ENCODE measurements around the gene TXNDC16. TPM values are rescaled to one million over a fixed set of nuclear protein-coding genes. Genes with fewer than 3 reads are reported as not detected.

The TXNDC16 gene
- total RNA-seq, 2 donors from 2014 or later, result 8.1 to 10.5 TPM

DNA sequence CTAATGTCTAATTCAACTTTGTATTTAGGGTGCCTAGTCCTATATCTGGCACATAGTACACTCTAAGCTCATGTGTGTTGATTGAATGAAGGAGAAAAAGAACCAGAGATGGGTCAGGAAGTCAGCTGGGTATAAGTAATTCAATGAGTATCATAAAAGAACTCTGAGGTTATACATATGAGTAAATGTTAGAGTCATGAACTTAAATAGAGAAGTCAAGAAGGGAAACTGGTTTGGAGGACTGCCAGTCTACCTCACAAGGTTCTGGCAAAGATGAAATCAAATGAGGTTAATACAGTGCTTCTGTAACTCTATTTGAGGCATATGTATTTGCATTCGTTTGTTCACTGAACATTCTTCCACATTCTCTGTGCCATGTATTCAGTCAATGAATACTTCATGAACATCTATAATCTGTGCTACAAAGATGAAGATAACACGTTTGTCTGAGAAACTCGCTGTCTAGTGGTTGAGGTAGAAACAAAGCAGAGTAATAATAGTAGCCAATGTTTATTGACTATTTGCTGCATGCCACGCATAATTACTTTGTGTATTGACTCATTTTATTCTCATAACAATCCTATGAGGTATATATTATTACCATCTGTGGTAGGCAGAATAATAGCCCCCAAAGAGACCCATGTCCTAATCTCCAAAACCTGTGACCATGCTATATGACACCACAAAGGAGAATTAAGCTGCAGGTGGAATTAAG, 149.3 kb downstream of the TXNDC16 start:
- TF ChIP-seq CTCF (IDR thresholded peaks at IDR 0.05), result no peak

DNA sequence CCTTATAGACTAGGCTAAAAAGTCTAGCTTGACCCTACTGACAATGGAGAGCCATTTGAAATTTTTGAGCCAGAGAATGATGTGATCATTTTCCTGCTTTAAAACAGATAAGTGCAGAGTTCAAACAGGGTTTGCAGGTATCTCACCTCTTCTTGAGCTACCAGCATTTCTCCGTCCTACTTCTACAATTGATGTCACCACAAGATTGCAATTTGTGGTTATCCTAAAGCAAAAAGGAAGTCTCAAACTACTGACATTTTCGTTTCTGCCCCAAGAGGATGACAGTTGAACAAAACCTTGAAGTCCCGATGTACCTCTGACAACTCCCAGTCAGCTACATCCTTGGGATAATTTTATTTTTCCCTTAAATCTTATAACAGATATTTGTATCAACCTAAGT, 151.5 kb downstream of the TXNDC16 start:
- no peaks in the 10 kb centered on the region for H3K36me3 ChIP-seq
- H3K27ac ChIP-seq, result no peak overlapping the region
- ATAC-seq (ENCODE audit: insufficient number of reproducible peaks, low FRiP score, low read depth) (no peak), DNase-seq (ENCODE audit: low spot score) (no peak)
- H3K4me1 ChIP-seq (ENCODE audit: control insufficient read depth in 1 of 2, low read depth in 2 of 2), result no peaks in the 10 kb centered on the region
- H3K9me3 ChIP-seq, result no peaks in the 10 kb centered on the region
- H3K4me3 ChIP-seq, result no peak overlapping the region
- TF ChIP-seq CTCF (IDR thresholded peaks at IDR 0.05), result no peak
- no peaks in the 10 kb centered on the region for H3K27me3 ChIP-seq (replicated peaks; ENCODE audit: insufficient read depth)

More for the DNA sequence above, 149.3 kb downstream of the TXNDC16 start:
- no peaks in the 10 kb centered on the region for H3K4me1 ChIP-seq (ENCODE audit: control insufficient read depth in 1 of 2, low read depth in 2 of 2)
- ATAC-seq (ENCODE audit: insufficient number of reproducible peaks, low FRiP score, low read depth), result no peak
- DNase-seq (ENCODE audit: low spot score), result no peak
- no peaks in the 10 kb centered on the region for H3K36me3 ChIP-seq
- no peak overlapping the region for H3K4me3 ChIP-seq
- no peaks in the 10 kb centered on the region for H3K27me3 ChIP-seq (replicated peaks; ENCODE audit: insufficient read depth)
- no peak overlapping the region for H3K27ac ChIP-seq
- H3K9me3 ChIP-seq, result no peaks in the 10 kb centered on the region

DNA sequence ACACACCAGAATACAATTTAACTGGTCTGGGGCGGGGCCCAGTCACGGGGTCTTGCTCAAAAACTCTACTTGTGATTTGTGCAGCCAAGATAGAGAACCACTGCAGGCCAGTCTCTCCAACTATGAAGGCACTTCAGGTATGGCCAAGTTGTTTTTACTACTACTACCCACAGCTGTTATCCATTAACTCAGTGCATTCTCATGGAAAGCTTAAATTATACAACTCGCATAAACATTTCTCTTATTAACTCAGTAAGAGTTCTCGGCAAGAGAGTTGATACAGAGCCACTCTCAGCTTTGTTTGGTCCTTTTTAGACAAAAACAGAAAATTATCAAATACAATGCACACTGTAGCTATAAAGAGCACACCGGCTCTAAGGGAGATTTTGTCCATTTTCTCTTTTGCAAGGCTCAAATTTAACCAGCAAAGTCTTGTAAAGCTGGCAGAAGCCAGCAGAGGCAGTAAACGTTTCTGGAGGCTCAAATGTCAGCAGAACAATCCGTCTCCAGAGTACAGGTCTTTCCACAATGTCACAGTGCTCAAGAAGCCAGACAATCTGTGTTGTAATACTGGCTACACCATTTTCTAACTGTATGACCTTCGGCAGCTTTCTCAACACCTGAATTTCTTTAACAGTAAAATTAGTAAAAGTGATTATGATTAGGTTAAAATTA, 152.2 kb downstream of the TXNDC16 start:
- ATAC-seq (ENCODE audit: insufficient number of reproducible peaks, low FRiP score, low read depth) (no peak), DNase-seq (ENCODE audit: low spot score) (no peak)
- Histone ChIP-seq H3K9me3 (no peaks in the 10 kb centered on the region), H3K4me1 (ENCODE audit: control insufficient read depth in 1 of 2, low read depth in 2 of 2) (no peaks in the 10 kb centered on the region), H3K36me3 (no peaks in the 10 kb centered on the region), H3K27me3 (replicated peaks; ENCODE audit: insufficient read depth) (no peaks in the 10 kb centered on the region), H3K27ac (no peak overlapping the region), H3K4me3 (no peak overlapping the region)
- no peak for TF ChIP-seq CTCF (IDR thresholded peaks at IDR 0.05)

DNA sequence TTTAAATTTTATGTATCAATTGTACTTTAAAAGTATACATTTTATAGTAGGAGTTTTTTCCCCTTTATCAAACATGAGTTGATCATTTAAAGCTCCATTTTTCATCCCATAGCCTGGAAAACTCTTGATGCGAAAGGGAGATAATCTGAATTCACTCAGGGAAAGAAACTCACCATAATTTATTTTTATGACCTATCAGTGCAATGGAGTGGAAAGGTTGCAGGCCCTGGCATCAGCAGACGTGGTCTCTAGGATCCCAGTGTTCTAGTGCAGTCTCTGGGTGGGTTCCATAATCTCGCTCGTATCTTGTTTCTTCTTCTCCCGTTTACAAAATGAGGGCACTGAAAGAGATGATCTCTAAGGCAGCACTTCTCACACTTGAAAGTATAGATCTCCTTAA, 153.2 kb downstream of the TXNDC16 start:
- no peak overlapping the region for H3K4me3 ChIP-seq
- ATAC-seq (ENCODE audit: insufficient number of reproducible peaks, low FRiP score, low read depth) (no peak), DNase-seq (ENCODE audit: low spot score) (no peak)
- no peaks in the 10 kb centered on the region for H3K36me3 ChIP-seq
- no peaks in the 10 kb centered on the region for H3K9me3 ChIP-seq
- H3K4me1 ChIP-seq (ENCODE audit: control insufficient read depth in 1 of 2, low read depth in 2 of 2), result no peaks in the 10 kb centered on the region
- no peak for TF ChIP-seq CTCF (IDR thresholded peaks at IDR 0.05)
- H3K27me3 ChIP-seq (replicated peaks; ENCODE audit: insufficient read depth), result no peaks in the 10 kb centered on the region
- no peak overlapping the region for H3K27ac ChIP-seq

DNA sequence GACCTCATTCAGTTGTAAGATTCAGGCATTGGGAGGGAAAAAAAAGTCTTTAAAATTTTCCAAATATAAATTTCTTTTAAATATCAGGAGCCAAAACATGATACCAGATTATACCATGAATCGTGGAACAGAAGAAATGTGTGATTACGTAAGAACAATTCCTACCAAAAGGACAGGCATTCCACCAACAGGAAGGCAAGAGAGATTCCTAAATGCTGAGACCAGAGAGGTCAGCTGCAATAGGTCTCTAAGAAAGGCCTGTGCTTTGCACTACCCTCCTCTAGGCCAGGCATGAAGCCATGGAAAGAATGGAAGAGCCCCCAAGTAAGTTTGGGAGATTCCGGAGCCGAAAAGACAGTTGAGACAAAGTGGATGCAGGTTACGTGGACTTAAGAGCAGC, 154.5 kb downstream of the TXNDC16 start:
- no peaks in the 10 kb centered on the region for H3K27me3 ChIP-seq (replicated peaks; ENCODE audit: insufficient read depth)
- H3K27ac ChIP-seq, result no peak overlapping the region
- no peaks in the 10 kb centered on the region for H3K9me3 ChIP-seq
- no peaks in the 10 kb centered on the region for H3K36me3 ChIP-seq
- TF ChIP-seq CTCF (IDR thresholded peaks at IDR 0.05), result no peak
- no peak overlapping the region for H3K4me3 ChIP-seq
- no peaks in the 10 kb centered on the region for H3K4me1 ChIP-seq (ENCODE audit: control insufficient read depth in 1 of 2, low read depth in 2 of 2)
- no peak for ATAC-seq (ENCODE audit: insufficient number of reproducible peaks, low FRiP score, low read depth)
- no peak for DNase-seq (ENCODE audit: low spot score)
